UCSD-AML1 (cell line): ENCODE measurements around the gene ELOVL2.
"Not testable (repeated sequence)": the region's sequence is repeated elsewhere in the genome, so short reads cannot be mapped to it uniquely, and the experiment has no call there.

ENCODE experiments used
- DNase-seq: peaks from one replicate; lab custom pipeline; 2025; ENCODE audit not compliant: unreplicated experiment; lab: John Stamatoyannopoulos, UW

The ELOVL2 gene

DNA sequence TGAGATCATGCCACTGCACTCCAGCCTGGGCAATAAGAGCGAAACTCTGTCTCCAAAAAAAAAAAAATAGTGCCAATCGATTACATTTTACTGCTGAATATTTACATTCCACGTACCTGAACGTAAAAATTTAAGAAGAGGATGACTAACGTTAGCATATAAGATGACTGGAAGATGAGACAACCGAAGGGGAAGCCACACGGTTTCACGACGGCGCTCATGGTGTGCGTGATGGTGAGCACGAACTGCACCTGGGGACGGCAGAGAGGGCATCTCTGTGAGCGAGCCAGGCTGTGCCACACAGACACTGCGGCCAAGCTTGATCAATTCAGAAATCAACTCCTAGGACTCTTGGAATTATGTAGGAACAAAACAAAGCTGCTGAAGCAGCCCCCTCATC lies 54.5 kb downstream of the ELOVL2 start:
- DNase-seq = no peak

DNA sequence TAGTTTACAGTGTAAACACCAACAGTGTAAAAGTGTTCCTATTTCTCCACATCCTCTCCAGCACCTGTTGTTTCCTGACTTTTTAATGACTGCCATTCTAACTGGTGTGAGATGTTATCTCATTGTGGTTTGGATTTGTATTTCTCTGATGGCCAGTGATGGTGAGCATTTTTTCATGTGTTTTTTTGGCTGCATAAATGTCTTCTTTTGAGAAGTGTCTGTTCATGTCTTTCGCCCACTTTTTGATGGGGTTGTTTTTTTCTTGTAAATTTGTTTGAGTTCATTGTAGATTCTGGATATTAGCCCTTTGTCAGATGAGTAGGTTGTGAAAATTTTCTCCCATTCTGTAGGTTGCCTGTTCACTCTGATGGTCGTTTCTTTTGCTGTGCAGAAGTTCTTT lies 59.1 kb downstream of the ELOVL2 start:
- not testable (repeated sequence) for DNase-seq

DNA sequence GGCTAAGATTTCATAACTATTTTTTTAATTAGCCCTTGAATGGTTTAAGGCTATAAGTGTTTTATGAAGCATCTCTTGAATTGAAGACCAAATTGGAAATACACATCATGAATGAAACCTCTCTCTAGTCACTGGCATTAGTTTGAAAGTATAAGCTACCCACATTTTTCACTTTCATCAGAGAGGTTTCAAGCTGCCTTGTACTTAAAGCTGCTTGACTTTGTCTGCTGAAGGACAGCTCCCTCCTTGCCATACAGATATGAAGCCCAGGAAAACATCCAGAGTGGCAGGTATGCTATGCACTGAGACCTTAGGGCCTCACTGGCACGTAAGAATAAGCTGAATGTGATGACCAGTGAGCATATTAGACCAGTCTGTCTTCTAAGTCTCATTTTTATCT lies 62.7 kb downstream of the ELOVL2 start:
- no peak for DNase-seq

DNA sequence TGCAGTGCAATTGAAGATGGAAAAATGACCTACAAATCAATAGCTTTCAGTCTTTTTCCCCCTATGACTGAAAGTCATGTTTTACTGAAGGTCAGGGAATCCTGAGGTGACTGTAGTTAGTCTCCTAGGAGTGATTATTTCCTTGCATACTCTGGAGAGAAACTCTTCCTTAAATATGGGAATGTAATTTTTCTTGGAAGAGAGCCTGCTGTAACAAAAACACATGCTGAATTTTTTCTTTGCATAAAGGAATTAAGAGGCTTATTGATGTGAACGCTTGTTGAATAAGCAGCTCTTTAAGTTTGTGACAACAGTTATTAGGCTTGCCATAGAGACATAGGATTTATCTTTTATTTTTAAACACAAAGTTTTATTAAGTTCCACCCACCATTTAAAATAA lies 64.5 kb downstream of the ELOVL2 start:
- DNase-seq = no peak

DNA sequence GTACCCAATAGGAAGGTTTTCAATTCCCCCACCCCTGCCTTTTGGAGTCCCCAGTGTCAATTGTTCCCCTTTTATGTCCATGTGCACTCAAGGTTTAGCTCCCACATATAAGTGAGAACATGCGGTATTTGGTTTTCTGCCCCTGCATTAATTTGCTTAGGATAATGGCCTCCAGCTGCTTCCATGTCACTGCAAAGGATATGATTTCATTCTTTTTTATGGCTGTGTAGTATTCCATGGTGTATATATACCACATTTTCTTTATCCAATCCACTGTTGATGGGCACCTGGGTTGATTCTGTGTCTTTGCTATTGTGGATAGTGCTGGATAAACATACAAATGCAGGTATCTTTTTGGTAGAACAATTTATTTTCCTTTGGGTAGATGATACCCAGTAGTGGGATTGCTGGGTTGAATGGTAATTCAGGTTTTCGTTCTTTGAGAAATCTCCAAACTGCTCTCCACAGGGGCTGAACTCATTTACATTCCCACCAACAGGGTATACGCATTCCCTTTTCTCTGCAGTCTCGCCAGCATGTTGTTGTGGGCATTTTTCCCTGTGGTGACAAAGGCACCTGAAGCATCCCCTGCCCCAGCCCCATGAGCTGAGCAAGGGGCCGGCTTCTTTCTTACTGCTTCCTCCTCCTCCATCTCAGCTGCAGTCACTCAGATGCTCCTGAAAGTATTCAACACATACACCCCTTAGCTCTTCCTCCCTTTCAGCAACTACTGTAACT lies 66.7 kb downstream of the ELOVL2 start:
- no peak for DNase-seq

DNA sequence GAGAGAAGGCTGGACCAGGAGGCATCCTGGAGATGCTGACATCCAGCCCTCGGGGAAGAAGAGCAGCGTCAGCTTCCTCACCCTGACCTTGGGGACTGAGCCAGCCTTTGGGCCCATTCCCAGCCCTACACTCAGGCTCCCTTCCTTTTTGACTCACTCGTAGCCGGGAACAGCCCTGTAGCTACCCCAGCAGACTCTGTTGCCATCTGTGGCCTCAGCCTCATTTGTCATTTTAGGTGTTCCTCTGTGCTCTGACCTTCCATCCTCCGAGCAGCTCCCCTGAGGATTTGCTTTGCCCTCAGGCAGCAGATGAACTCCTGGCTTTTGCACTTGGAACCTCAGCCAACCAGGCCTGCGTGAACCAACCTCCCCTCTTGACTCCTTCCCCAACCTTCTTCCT lies 67.5 kb downstream of the ELOVL2 start:
- DNase-seq = no peak

DNA sequence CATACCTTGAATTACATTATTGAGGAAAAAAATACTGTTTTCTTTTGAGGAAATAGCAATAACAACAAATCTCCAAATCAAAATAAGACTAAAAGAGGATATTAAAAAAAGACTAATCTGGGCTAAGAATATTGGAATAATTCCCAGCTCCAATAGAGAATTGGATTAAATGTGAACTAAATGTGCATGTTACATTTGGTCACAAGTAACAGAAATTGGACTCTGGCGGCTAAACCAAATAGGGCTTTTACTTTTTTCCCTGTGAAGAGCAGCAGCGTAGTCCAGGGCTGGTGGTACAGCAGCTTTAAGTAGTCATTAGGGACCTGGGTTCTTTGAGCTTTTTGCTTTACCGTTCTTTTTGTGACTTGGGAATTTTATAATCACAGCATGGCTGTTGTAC lies 71.9 kb downstream of the ELOVL2 start:
- DNase-seq = no peak

DNA sequence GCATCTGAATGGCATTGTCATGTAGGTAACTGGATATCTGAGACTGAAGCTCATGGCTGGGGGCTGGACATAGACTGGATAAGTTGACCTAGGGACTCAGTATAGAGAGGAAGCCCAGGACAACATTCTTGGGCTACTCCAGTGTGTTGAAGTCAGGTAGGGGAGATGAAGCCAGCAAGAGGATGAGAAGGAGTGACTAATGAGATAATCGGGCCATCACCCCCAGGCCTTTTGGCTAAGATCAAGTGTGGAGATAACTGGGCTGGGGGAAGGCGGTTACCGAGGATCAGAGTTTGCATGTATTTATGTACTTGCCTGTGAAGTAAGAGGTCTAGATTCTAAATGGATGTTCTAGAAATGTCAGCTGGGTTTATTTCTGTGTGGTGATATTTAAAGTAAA lies 73.4 kb downstream of the ELOVL2 start:
- no peak for DNase-seq

DNA sequence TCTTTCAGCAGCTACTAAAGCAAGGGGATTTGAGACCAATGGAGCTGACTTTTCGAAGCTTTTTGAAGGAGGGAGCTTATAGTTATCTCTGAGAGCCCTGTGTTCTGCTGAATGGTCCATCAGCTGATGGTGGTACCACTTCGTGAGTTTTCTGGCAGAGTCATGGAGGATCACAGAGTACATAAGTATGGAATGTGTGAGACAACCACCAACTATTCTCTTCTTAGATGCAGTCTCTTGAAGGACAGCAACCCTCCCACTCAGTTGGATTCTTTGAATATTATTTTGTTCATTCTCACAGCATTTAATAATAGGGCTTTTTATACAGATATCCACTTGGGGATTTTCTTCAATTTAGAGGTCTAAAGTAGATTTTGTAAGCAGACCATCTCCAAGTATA lies 75.3 kb downstream of the ELOVL2 start:
- DNase-seq = no peak

DNA sequence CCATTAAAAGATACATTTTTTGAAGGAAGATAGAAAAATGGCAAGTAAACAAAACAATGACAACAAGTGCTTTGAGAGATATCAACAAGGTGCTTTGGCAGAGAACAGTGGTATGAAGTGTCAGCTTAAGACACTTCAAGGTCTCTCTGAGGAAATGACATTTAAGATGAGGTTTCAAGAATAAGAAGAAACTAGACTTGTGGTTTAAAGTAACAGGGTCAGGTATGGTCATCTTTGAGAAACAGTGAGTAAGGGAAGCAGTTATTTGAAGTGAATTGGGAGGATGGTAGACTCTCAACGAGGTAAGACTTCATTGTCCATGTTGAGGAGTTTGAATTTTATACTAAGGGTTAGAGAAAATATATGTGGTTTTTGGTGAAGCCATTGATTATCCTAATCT lies 79.4 kb downstream of the ELOVL2 start:
- DNase-seq = no peak

DNA sequence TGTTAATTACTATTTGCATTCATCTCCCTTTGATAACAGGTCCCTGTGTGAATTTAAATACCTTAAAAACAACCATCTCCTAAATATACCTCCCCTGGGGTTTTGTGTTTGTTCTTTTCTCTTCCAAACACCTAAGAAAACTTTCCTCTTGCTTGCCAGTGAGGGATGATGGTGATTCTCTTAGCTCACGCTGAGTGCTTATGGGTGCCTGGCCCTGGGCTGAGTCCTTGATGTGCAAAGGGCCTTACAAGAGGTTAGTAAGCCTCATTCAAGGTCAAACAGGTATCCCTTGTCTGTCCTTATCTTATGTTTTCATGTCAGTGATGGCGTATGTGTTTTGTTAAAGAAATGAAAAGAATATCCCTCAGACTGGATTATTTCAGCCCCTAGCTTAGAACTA lies 81.0 kb downstream of the ELOVL2 start:
- no peak for DNase-seq

DNA sequence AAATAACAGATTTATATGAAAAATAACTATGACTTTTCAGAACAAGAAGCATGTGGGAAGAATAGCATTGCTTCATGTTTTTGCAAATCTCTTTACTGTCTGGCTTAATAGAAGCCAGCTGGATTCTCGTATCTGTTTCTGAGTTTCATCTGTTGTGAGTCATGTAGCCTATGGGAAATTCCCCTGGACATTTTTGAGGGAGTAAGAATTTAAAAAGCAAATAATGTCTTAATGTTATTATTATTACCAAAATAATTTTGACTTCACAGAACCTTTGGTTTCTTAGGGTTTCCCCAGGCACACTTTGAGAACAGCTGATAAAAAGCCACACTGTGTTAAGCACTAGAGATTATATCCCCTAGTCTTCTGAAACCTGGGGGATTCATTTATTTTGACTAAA lies 81.4 kb downstream of the ELOVL2 start:
- DNase-seq = no peak

DNA sequence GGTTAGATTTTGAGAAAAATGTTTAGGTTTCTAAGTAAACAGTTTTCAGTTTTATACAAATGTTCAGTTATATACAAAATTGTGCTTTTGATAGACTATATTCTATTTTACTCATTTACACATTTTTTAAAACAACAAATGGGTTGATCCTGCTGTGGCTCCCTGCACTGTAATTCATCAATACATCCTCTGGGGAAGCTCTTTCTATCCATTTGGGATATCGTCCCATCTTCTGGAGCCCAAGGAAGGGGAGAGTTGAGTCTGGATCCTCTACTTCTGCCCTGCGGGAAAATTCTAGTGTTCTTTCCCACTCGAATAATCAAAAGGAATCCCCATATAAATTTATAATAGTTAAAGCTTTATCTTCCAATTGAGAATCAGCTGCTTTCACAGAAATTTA lies 82.3 kb downstream of the ELOVL2 start:
- no peak for DNase-seq

DNA sequence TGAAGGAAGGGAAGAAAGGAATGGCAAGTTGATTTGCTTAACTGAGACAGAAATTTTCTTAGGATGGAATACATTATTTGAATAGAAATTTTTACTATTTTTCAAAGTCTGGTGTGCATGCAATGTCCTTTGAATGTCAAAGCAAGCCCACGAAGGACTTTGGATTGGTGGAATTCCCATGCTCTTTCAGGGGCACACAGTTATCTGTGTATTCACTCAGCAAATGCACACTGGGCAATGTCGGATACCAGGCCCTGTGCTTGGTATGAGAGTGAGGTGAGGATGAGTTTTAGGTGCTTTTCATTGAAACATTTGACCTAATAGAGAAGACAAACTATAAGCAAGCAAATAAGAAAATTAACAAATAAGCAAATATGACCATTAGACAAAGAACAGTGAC lies 83.9 kb downstream of the ELOVL2 start:
- no peak for DNase-seq

DNA sequence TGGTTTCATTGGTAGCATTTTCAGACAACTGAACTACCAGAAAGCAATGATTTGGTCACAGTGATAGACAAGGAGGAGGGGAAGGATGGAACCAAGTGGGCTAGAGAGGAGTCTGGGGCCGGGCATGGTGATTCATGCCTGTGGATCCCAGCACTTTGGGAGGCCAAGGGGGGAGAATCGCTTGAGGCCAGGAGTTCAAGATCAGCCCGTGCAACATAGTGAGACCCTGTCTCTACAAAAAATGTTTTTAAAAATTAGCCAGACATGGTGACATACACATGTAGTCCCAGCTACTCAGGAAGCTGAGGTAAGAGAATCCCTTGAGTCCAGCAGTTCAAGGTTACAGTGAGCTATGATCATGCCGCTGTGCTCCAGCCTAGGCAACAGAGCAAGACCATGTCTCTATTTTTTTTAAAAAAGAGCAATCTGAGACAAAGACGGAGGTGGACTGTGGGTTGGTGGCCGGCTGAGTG lies 86.7 kb downstream of the ELOVL2 start:
- no peak for DNase-seq

DNA sequence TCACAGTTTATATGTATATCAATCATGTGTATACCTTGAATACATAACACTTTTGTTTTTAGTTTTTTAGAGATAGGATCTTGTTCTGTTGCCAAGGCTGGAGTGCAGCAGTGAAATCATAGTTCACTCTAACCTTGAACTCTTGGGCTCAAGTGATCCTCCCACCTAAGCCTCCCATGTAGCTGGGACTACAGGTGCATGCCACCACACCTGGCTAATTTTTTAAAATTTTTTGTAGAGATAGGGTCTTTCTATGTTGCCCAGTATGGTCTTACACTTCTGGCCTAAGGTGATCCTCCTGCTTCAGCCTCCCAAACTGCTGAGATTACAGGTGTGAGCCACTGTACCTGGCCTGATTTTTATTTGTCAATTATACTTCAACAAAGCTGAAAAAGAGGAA lies 87.3 kb downstream of the ELOVL2 start:
- DNase-seq = no peak

DNA sequence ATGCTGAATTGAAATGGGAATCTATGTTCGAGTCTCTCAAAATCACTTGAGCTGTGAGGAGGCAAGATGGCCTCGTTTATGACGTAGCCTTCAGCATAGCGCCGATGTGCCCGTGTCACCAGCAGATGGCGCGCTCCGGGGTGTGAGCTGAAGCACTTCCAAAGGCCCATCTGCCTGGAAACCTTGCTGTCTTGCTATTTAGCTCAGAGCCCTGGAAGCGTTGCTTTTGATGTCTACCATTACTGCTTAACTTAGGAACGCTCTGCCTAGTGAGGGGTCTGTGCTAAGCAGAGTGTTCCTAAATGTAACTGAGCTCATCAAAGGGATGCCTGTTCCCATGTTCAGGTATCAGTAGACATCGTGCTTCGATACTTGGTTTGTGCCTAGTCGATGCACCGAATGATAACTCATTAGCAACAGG lies 89.5 kb downstream of the ELOVL2 start:
- DNase-seq = peak; percentile 73

DNA sequence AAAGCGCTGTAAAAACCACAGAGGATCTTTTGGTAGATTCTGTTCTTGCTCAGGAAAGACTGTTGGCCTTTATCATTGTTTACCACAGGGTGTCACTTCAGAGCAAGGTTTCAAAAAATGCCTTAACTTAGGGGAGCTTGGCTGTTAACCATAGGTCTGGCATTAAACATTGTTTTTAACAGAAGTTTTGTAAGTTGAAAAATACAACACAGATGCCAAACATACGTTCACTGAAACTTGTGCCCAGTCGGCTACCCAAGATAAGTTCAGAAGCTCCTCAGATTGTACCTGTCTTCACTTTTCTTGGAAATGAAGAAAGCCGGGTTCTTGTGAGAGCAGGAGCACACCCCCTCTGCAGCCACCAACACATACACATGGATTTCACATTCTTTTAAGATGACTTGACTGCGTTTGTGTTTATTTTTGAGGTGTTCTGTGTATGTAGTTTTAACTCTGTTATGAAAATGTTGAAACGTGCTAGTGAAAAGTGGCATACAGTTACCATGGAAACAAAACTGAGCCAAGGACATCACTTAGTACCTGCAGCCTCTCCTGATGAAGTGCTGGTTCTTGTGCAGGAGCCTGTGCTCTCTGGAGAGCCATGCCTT lies 92.3 kb downstream of the ELOVL2 start:
- no peak for DNase-seq

DNA sequence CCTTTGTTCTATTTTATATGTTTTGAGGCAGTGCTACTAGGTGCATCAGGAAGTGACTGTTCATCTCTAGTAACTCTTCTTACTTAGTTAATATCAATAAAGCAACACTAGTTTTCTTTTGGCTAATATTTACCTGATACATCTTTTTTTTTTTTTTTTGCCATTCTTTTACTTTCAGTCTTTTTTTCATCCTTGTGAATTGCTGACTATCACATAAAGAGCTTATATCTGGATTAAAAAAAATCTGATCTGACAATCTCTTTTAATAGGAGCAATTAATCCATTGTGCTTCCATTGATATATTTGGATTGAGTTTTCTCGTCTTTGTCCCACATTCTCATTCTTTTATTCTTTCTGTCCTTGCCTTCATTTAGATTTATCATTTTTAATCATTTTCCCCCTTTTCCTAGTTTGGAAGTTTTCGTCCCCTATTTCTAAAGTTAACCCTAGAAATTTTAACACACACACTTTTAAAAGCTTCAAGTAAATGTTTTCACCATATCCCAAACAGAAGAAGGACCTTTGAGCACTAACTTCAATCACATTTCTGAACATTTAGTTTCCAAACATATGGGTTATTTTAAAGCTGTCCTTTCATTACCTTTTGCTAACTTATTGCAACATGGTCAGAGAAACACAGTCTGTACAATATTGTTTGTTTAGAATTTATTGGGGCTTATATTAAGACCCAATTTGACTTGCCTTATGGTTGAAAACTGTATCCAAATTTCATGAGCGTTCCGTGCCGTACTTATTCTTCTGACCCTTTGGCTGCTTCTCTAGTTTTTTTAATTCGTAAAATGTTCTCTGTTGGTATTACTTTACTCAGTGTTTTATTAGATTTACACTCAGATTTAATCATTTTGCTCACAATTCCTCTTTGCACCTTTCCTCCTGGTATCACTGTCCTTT lies 94.3 kb downstream of the ELOVL2 start:
- no peak for DNase-seq

DNA sequence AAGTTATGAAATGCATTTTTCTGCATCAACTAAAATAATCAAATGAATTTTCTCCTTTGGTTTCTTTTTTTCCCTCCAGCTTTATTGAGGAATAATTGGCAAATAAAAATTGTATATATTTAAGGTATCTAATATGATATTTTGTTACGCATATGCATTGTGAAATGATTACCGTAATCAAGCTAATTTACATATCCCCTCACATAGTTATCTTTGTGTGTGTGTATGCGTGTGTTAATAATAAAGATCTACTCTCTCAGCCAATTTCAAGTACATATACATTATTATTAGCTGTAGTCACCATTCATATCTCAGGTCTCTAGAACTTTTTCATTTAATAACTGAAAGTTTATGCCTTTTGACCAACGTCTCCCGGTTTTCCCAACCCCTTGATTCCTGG lies 96.1 kb downstream of the ELOVL2 start:
- DNase-seq = no peak

DNA sequence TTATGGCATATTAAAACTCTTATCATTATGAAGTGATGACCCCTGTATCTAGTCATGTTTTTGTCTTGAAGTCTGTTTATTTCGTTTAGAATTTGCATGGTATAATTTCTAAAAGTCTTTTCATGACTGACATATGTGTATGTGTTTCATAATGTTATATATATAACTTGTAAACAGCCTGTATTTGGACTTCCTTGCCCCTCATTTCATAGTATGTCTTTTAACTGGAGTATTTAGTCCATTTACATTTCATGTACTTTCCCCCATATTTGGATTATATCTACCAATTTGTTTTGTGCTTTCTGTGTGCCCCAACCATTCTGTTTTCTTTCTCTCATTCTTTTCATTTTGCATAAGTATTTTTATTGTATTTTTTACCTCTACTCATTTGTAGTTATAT lies 98.3 kb downstream of the ELOVL2 start:
- no peak for DNase-seq

DNA sequence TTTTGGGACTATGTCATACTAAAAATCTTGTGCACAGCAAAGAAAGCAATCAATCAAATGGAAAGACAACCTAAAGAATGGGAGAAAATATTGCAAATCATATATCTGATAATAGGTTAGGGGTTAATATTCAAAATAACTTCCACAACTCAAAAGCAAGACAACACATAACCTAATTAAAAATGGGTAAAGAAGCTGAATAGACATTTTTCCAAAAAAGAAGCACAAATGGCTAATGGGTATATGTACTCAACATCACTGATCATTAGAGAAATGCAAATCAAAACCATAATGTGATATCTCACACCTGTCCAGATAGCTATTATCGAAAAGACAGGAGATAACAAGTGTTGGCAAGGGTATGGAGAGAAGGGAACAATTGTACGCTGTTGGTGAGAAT lies 104.3 kb downstream of the ELOVL2 start:
- no peak for DNase-seq
